Fibroblast of villous mesenchyme (primary cell): ENCODE results near the gene ACBD4. TPM values are rescaled to one million over a fixed set of nuclear protein-coding genes. Genes with fewer than 3 reads are reported as not detected.

ENCODE experiments used
- DNase-seq: peaks from one replicate; pipeline ENCODE4 v3.0.0-alpha.2; 2010; ENCODE audit warnings: low read depth
- H3K4me3 ChIP-seq: 2 replicates; pipeline ENCODE4 v1.5.1; 2011; ENCODE audit warnings: low read depth, mild to moderate bottlenecking, low read length
- CTCF ChIP-seq: IDR thresholded peaks from 2 replicates; pipeline ENCODE4 v1.5.1; 2012; ENCODE audit warnings: low read depth, mild to moderate bottlenecking, low read length; ENCODE audit not compliant: insufficient read depth
- total RNA-seq: library from RNA; depleted of rRNA; stranded (reverse); fragments of >200 nt; gene quantifications from 2 replicates; pipeline ENCODE4 v1.2.3, GENCODE V29; 2012

ACBD4 gene
- total RNA-seq, 1 donor = 6.9 TPM

GRCh38 chr17:45098081-45098868, 37.2 kb upstream of the ACBD4 start:
- TF ChIP-seq CTCF = no peak
- no peak for DNase-seq
- no peak overlapping the region for H3K4me3 ChIP-seq

GRCh38 chr17:45098869-45099616, 36.4 kb upstream of the ACBD4 start:
- TF ChIP-seq CTCF = peak; percentile 90
- peak; percentile 83 for DNase-seq
- no peak overlapping the region for H3K4me3 ChIP-seq

GRCh38 chr17:45101546-45101882, 34.0 kb upstream of the ACBD4 start:
- no peak for TF ChIP-seq CTCF
- no peak overlapping the region for H3K4me3 ChIP-seq
- no peak for DNase-seq

GRCh38 chr17:45101883-45102811, 33.3 kb upstream of the ACBD4 start:
- TF ChIP-seq CTCF = no peak
- peak; percentile 50 for DNase-seq
- H3K4me3 ChIP-seq = no peak overlapping the region

GRCh38 chr17:45102856-45103255, 32.6 kb upstream of the ACBD4 start:
- TF ChIP-seq CTCF = no peak
- no peak for DNase-seq
- H3K4me3 ChIP-seq = no peak overlapping the region

GRCh38 chr17:45103269-45103795, 32.2 kb upstream of the ACBD4 start:
- no peak for TF ChIP-seq CTCF
- H3K4me3 ChIP-seq = no peak overlapping the region
- no peak for DNase-seq
